OCI-LY1 (cell line): ENCODE results near the gene TRIO.

Experiments used
- H2AFZ ChIP-seq: fragments of 200-600 bp; sonication (generic), shearing (Covaris generic); 2 replicates; pipeline ENCODE4 v1.6.0; 2014; ENCODE audit warnings: antibody characterized with exemption, mild to moderate bottlenecking, low read length
- H3F3A ChIP-seq: fragments of 200-600 bp; sonication (generic), shearing (Covaris generic); 2 replicates; pipeline ENCODE4 v1.6.0; 2014; ENCODE audit warnings: mild to moderate bottlenecking, antibody characterized with exemption, low read length, moderate library complexity; ENCODE audit not compliant: insufficient read depth
- H3K27ac ChIP-seq: fragments of 200-600 bp; sonication (generic); 2 replicates; pipeline ENCODE4 v1.5.1; 2014; ENCODE audit warnings: low read length, mixed run types, mild to moderate bottlenecking, low read depth; ENCODE audit not compliant: poor library complexity, severe bottlenecking
- H3K27me3 ChIP-seq: fragments of 200-600 bp; sonication (generic); 2 replicates; pipeline ENCODE4 v1.6.0; 2014; ENCODE audit warnings: antibody characterized with exemption, mild to moderate bottlenecking, low read length, moderate library complexity; ENCODE audit not compliant: insufficient read depth
- H3K36me3 ChIP-seq: fragments of 200-600 bp; sonication (generic); 2 replicates; pipeline ENCODE4 v1.6.1; 2014; ENCODE audit warnings: mild to moderate bottlenecking, antibody characterized with exemption, low read length, moderate library complexity, mixed read lengths; ENCODE audit not compliant: insufficient read depth
- H3K4me1 ChIP-seq: fragments of 200-600 bp; sonication (generic); 2 replicates; pipeline ENCODE4 v1.5.1; 2014; ENCODE audit warnings: mild to moderate bottlenecking, low read length, moderate library complexity; ENCODE audit not compliant: insufficient read depth, severe bottlenecking
- H3K4me2 ChIP-seq: fragments of 200-600 bp; sonication (generic), shearing (Covaris generic); 2 replicates; pipeline ENCODE4 v1.6.1; 2014; ENCODE audit warnings: low read length
- H3K4me3 ChIP-seq: fragments of 200-600 bp; sonication (generic); 2 replicates; pipeline ENCODE4 v1.5.1; 2014; ENCODE audit warnings: low read length, low read depth, mild to moderate bottlenecking, mixed read lengths; ENCODE audit not compliant: poor library complexity, severe bottlenecking
- H3K79me2 ChIP-seq: fragments of 200-600 bp; shearing (Covaris generic); 2 replicates; pipeline ENCODE4 v1.6.1; 2016; ENCODE audit warnings: mixed run types, low read length, mixed read lengths; ENCODE audit not compliant: insufficient read depth
- H3K9ac ChIP-seq: fragments of 200-600 bp; sonication (generic), shearing (Covaris generic); 2 replicates; pipeline ENCODE4 v1.6.1; 2014; ENCODE audit warnings: mild to moderate bottlenecking, low read length, mixed read lengths
- H3K9me2 ChIP-seq: fragments of 200-600 bp; sonication (generic), shearing (Covaris generic); 2 replicates; pipeline ENCODE4 v1.6.1; 2014; ENCODE audit warnings: low read depth, mild to moderate bottlenecking, low read length, mixed read lengths
- H3K9me3 ChIP-seq: fragments of 200-600 bp; shearing (Covaris generic); 2 replicates; pipeline ENCODE4 v1.6.1; 2014; ENCODE audit warnings: low read length, mixed read lengths
- H4K20me1 ChIP-seq: fragments of 200-600 bp; sonication (generic), shearing (Covaris generic); 2 replicates; pipeline ENCODE4 v1.6.0; 2016; ENCODE audit warnings: mild to moderate bottlenecking, low read length; ENCODE audit not compliant: insufficient read depth
- CTCF ChIP-seq: fragments of 200-600 bp; sonication (generic), shearing (Covaris generic); IDR thresholded peaks from 2 replicates; pipeline ENCODE4 v1.5.1; 2017; ENCODE audit warnings: mild to moderate bottlenecking, antibody characterized with exemption, low read length, moderate library complexity, mixed read lengths
- EZH2 ChIP-seq: fragments of 200-600 bp; sonication (generic), shearing (Covaris generic); IDR thresholded peaks from 2 replicates; pipeline ENCODE4 v1.8.0; 2017; ENCODE audit warnings: borderline replicate concordance, mixed run types, mild to moderate bottlenecking, antibody characterized with exemption, low read length, moderate library complexity, mixed read lengths

The TRIO gene

GRCh38 chr5:14491015-14491915 lies 348.1 kb downstream of the TRIO start:
- H3K4me2 ChIP-seq: no peak overlapping the region
- H4K20me1 ChIP-seq: no peaks in the 10 kb centered on the region
- H3K9me3 ChIP-seq: no peaks in the 10 kb centered on the region
- H3K9ac ChIP-seq: no peak overlapping the region
- H3K27me3 ChIP-seq: no peaks in the 10 kb centered on the region
- no peaks in the 10 kb centered on the region for H3F3A ChIP-seq
- no peaks in the 10 kb centered on the region for H3K4me1 ChIP-seq
- H3K27ac ChIP-seq: no peak overlapping the region
- H3K79me2 ChIP-seq: no peaks in the 10 kb centered on the region
- H2AFZ ChIP-seq: no peak overlapping the region
- no peak overlapping the region for H3K4me3 ChIP-seq
- no peaks in the 10 kb centered on the region for H3K9me2 ChIP-seq
- no peaks in the 10 kb centered on the region for H3K36me3 ChIP-seq
- TF ChIP-seq CTCF (no peak), EZH2 (no peak)

GRCh38 chr5:14492331-14492964 lies 349.3 kb downstream of the TRIO start:
- Histone ChIP-seq H3K27ac (no peak overlapping the region), H2AFZ (no peak overlapping the region), H3K9me3 (no peaks in the 10 kb centered on the region), H3K4me1 (no peaks in the 10 kb centered on the region), H4K20me1 (no peaks in the 10 kb centered on the region), H3K9ac (no peak overlapping the region), H3K4me3 (no peak overlapping the region), H3K4me2 (no peak overlapping the region), H3K9me2 (no peaks in the 10 kb centered on the region), H3K79me2 (no peaks in the 10 kb centered on the region), H3K36me3 (no peaks in the 10 kb centered on the region), H3K27me3 (0 out of 2 replicates have a peak, but pooled peaks cover 4% of the 10 kb centered on the region), H3F3A (no peaks in the 10 kb centered on the region)
- no peak for TF ChIP-seq CTCF
- no peak for TF ChIP-seq EZH2

- Histone ChIP-seq H2AFZ (no peak overlapping the region), H3K27me3 (0 out of 2 replicates have a peak, but pooled peaks cover 4% of the 10 kb centered on the region), H3K9ac (no peak overlapping the region), H3K9me2 (no peaks in the 10 kb centered on the region), H3F3A (no peaks in the 10 kb centered on the region), H3K27ac (no peak overlapping the region), H3K4me1 (no peaks in the 10 kb centered on the region), H3K36me3 (no peaks in the 10 kb centered on the region), H3K79me2 (no peaks in the 10 kb centered on the region), H3K9me3 (no peaks in the 10 kb centered on the region), H3K4me2 (no peak overlapping the region), H4K20me1 (no peaks in the 10 kb centered on the region), H3K4me3 (no peak overlapping the region)
- TF ChIP-seq EZH2 (no peak), CTCF (no peak)
These were observed 352.2 kb downstream of the TRIO start for GRCh38 chr5:14495301-14495700.
